Subcutaneous adipose tissue (tissue), 4 donors: Measurements from ENCODE around the gene DAPK1. TPM values are rescaled to one million over a fixed set of nuclear protein-coding genes. Genes with fewer than 3 reads are reported as not detected.

ENCODE experiments used
- total RNA-seq, 4 donors: library from RNA; depleted of rRNA; stranded (reverse); fragments of >200 nt; gene quantifications; one replicate each; pipeline ENCODE4 v1.1.0, GENCODE V29; 2016
- TF ChIP-seq, protein P1 (sequence below): fragments of 450-650 bp; IDR thresholded peaks from one replicate; pipeline ENCODE4 v1.5.1; 2016; ENCODE audit warnings: low read depth, mild to moderate bottlenecking, control low read depth, antibody characterized with exemption, moderate library complexity

The DAPK1 gene
- total RNA-seq, 4 donors from 2014 or later = 29.5 to 63.2 (median 43.4) TPM

DNA sequence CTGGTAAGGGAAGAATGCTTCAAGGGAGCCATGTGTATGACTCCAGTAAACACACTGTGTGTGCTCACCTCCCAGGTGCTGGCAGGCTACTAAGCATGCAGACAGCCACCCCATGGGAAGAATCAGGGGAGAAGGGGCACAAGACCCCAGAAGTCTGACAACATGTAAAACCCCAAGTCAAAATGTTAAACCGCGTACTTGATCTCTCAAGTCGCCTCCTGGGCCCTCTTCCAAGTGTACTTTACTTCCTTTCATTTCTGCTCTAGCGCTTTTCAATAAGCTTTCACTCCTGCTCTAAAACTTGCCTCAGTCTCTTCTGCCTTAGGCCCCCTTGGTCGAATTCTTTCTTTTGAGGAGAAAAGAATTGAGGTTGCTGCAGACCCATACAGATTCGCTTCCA, 31.3 kb downstream of the DAPK1 start:
- TF ChIP-seq, protein P1, sequence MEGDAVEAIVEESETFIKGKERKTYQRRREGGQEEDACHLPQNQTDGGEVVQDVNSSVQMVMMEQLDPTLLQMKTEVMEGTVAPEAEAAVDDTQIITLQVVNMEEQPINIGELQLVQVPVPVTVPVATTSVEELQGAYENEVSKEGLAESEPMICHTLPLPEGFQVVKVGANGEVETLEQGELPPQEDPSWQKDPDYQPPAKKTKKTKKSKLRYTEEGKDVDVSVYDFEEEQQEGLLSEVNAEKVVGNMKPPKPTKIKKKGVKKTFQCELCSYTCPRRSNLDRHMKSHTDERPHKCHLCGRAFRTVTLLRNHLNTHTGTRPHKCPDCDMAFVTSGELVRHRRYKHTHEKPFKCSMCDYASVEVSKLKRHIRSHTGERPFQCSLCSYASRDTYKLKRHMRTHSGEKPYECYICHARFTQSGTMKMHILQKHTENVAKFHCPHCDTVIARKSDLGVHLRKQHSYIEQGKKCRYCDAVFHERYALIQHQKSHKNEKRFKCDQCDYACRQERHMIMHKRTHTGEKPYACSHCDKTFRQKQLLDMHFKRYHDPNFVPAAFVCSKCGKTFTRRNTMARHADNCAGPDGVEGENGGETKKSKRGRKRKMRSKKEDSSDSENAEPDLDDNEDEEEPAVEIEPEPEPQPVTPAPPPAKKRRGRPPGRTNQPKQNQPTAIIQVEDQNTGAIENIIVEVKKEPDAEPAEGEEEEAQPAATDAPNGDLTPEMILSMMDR = no peak

DNA sequence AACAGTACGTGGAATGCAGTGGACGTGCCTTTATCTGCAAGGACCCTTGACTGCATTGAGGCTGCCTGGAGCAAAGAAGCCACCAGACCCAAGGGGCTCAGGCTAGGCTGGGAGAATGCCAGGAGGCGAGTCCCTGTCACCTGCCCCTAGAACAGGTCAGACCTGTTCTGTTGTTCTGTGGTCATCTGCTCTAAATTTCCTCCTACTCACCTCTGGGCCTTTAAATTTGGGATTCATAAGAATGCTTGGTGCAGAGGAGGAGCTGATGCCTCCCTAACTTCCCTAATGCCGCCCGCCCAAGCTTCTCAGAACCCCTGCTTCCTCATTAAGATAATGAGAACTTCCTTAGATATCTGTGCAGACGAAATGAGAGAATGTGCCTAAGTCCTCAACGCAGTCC, 32.0 kb downstream of the DAPK1 start:
- TF ChIP-seq, protein P1 = no peak

DNA sequence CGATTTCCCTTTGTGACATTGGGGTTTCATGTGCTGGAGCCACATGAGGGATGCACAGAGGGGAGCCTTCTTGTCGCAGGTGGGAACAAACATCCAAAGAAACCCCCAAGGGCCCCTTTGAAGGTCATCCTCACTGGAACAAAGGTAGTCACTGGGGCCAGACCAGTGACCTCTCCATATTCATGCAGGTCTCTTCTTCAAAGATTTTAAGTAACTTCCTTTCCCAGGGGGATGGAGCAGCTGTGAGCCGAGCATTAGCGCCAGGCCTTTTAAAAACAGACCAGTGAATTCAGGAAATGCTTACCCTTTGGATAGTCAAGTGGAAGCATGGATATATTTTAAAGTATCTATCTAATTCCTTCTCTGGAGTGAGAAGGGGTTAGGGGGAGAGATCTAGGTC, 33.0 kb downstream of the DAPK1 start:
- TF ChIP-seq, protein P1 = no peak

DNA sequence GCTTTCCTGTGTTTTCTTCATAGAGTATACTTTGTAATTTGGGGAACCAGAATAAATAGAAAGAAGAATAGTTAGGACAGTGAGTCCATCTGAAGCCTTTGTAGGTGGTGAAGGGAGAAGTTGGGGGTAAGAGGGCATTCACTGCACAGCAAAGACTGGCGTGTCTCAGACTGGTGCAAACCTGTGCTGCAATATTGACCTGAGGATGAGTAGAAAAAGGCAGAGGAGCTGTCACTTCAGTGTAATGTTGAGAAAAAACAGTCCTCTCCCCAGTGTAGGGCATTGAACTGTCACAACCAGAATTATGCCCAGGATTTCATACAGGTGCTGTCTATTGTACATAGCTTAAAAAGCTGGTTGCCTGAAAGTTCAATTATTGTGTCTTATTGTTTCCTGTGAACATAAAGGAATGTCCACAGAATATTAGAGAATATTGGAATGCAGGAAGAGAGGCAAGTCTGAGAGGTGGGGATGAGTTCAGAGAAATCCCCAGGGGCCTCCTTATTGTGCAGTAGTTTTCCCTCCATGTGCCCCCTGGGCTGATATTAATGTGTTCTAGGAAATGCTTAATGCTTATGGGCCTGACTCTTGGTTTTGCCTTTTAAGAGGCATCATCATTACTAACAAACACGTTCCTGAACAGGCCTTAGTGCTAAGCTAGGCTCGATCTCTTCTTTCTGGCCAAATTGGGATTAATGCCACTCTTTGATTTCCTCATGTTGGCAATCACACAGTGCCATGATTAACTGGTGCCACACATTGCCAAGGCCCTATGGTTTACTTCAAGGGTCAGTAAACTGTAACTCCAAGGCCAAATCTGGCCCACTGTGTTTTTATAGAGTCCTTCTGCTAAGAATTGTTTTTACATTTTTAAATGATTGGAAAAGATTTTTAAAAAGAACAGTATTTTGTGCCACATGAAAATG, 34.0 kb downstream of the DAPK1 start:
- TF ChIP-seq, protein P1 = no peak

DNA sequence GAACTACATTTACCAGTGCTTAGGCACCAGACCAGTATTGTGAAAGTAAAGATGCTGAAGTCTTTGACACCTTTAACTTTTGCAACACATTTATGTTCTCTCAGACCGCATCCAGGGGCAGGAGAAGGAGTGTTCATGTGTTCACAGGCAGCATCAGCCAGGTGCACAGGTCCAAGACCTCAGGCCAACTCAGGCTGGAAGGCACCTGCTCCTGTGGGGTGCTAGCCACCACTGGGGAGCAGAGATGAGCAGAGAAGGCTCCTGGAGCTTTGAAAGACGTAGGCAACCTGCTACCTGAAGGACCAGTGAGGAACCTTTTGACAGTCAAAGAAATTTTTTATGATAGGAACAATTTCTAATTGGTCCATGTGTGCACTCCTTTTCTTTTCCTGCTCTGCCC, 35.6 kb downstream of the DAPK1 start:
- TF ChIP-seq, protein P1 = no peak

DNA sequence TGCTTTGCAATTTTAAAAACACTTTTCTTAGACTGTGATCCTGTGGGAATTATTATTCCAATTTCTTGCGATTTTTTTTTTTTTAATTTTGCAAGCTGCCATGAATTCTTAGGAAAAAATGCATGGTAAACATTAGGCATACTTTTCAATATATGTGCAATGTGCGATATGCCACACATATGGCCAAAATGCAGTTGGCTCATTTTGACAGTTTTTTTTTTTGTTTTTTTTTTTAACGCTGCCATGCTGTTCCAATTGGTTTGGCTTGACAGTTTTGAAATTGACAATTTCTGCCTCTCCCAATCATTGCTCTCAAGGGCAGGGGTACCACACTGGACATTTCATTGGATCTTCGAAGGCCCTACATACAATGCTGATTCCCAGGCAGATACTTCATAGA, 36.4 kb downstream of the DAPK1 start:
- TF ChIP-seq, protein P1 = no peak

DNA sequence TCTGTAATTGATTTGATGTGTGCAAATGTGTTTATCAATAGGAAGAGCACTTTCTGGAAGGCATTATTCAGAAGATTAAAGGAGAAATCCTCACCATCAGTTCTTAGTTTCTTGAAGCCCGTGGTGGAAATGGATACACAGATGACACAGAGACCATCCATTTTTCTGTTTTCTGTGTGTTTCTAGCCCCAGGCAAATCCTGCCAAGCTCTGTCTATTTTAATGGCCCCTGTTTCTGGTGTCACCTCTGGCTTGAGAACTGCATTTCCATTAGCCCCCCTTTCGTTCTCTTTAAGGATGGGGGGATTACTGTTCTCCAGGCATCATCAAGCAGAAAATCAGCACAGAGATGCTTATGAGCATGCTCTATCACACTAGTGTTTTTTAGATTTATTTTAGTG, 37.3 kb downstream of the DAPK1 start:
- TF ChIP-seq, protein P1 = no peak
